Progenitor cell of endocrine pancreas (in vitro differentiated cells): ENCODE data around the gene NLGN3. TPM values are rescaled to one million over a fixed set of nuclear protein-coding genes. Genes with fewer than 3 reads are reported as not detected.

Source experiments
- DNase-seq: peaks from one replicate; pipeline ENCODE4 v3.0.0; 2021; ENCODE audit warnings: low spot score; ENCODE audit not compliant: unreplicated experiment
- H3K27ac Mint-ChIP-seq: 2 replicates; pipeline ENCODE4 v1.8.0; 2021; ENCODE audit warnings: mild to moderate bottlenecking, moderate library complexity, mixed read lengths
- H3K27me3 Mint-ChIP-seq: 2 replicates; pipeline ENCODE4 v1.8.0; 2021; ENCODE audit warnings: mixed read lengths
- H3K36me3 Mint-ChIP-seq: 2 replicates; pipeline ENCODE4 v1.8.0; 2022; ENCODE audit warnings: mixed read lengths; ENCODE audit not compliant: insufficient read depth
- H3K4me1 Mint-ChIP-seq: 2 replicates; pipeline ENCODE4 v1.8.0; 2021; ENCODE audit warnings: low read depth, mixed read lengths
- H3K4me3 Mint-ChIP-seq: 2 replicates; pipeline ENCODE4 v1.8.0; 2021; ENCODE audit warnings: low read depth, mild to moderate bottlenecking, moderate library complexity, mixed read lengths
- H3K9me3 Mint-ChIP-seq: 2 replicates; pipeline ENCODE4 v1.8.0; 2021; ENCODE audit warnings: low read depth, mixed read lengths
- CTCF ChIP-seq: fragments of 200-600 bp; sonication (generic); IDR thresholded peaks from one replicate; pipeline ENCODE4 v1.5.0; 2021; ENCODE audit warnings: antibody characterized with exemption, mild to moderate bottlenecking; ENCODE audit not compliant: unreplicated experiment
- total RNA-seq: library from RNA; stranded (reverse); gene quantifications from 2 replicates; pipeline ENCODE4 v1.2.1, GENCODE V29; 2021

Gene NLGN3
- total RNA-seq, 1 donor from 2014 or later: 7.8 TPM

- Mint-ChIP-seq H3K27ac (no peak overlapping the region), H3K36me3 (peaks cover 4% of the 10 kb centered on the region), H3K4me1 (peaks cover 25% of the 10 kb centered on the region), H3K9me3 (peaks cover 3% of the 10 kb centered on the region), H3K27me3 (no peaks in the 10 kb centered on the region), H3K4me3 (no peak overlapping the region)
- TF ChIP-seq CTCF: peak; percentile 41
- DNase-seq: no peak
Observed at GRCh38 chrX:71098302-71098701, 46.3 kb upstream of the NLGN3 start.

- H3K27ac Mint-ChIP-seq: no peak overlapping the region
- no peak overlapping the region for H3K4me3 Mint-ChIP-seq
- no peak for TF ChIP-seq CTCF
- no peak for DNase-seq
- peaks cover 4% of the 10 kb centered on the region for H3K36me3 Mint-ChIP-seq
- H3K9me3 Mint-ChIP-seq: peaks cover 3% of the 10 kb centered on the region
- H3K27me3 Mint-ChIP-seq: no peaks in the 10 kb centered on the region
- H3K4me1 Mint-ChIP-seq: peaks cover 29% of the 10 kb centered on the region
Observed at GRCh38 chrX:71098951-71099506, 45.6 kb upstream of the NLGN3 start.

GRCh38 chrX:71099736-71100135 is 44.9 kb upstream of the NLGN3 start:
- Mint-ChIP-seq H3K27ac (no peak overlapping the region), H3K9me3 (peaks cover 3% of the 10 kb centered on the region), H3K4me1 (peaks cover 36% of the 10 kb centered on the region), H3K27me3 (no peaks in the 10 kb centered on the region), H3K4me3 (peak overlapping the region; percentile 35), H3K36me3 (peaks cover 4% of the 10 kb centered on the region)
- DNase-seq: no peak
- TF ChIP-seq CTCF: no peak

- peaks cover 4% of the 10 kb centered on the region for H3K36me3 Mint-ChIP-seq
- no peak for TF ChIP-seq CTCF
- H3K27ac Mint-ChIP-seq: no peak overlapping the region
- no peaks in the 10 kb centered on the region for H3K27me3 Mint-ChIP-seq
- no peak for DNase-seq
- H3K9me3 Mint-ChIP-seq: peaks cover 1% of the 10 kb centered on the region
- no peak overlapping the region for H3K4me3 Mint-ChIP-seq
- peaks cover 34% of the 10 kb centered on the region for H3K4me1 Mint-ChIP-seq
Observed at GRCh38 chrX:71100581-71101505, 43.8 kb upstream of the NLGN3 start.

GRCh38 chrX:71102292-71102691 is 42.3 kb upstream of the NLGN3 start:
- peaks cover 38% of the 10 kb centered on the region for H3K4me1 Mint-ChIP-seq
- H3K27ac Mint-ChIP-seq: peak overlapping the region; percentile 42
- no peaks in the 10 kb centered on the region for H3K27me3 Mint-ChIP-seq
- no peak for TF ChIP-seq CTCF
- H3K4me3 Mint-ChIP-seq: no peak overlapping the region
- H3K9me3 Mint-ChIP-seq: peaks cover 7% of the 10 kb centered on the region
- peaks cover 4% of the 10 kb centered on the region for H3K36me3 Mint-ChIP-seq
- DNase-seq: no peak
